HG03354 (cell line): ENCODE results near the gene IL4R.

Experiments used
- ATAC-seq: cut with Tn5 transposase; IDR thresholded peaks from one replicate; pipeline ENCODE4 v1.9.1; 2021; ENCODE audit warnings: mild to moderate bottlenecking; ENCODE audit not compliant: unreplicated experiment, poor library complexity, severe bottlenecking

Gene IL4R

DNA sequence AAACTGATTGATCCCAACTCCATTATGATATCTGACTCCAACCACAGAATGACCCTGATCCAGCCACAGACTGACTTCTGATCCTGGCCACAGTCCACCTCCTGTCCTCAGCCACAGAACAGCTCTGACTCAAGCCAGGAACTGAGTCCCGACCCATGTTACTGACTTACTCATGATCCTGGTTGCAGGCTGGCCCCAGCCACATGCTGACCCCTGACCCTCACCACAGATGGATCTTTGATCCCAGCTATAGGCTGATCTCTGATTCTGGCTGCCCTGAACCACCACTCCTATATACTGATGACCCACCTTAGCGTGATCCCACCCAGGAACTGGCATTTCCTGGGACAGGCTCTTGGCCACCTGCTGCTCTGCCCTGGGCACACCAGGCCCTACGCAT is 56.0 kb downstream of the IL4R start:
- no peak for ATAC-seq

DNA sequence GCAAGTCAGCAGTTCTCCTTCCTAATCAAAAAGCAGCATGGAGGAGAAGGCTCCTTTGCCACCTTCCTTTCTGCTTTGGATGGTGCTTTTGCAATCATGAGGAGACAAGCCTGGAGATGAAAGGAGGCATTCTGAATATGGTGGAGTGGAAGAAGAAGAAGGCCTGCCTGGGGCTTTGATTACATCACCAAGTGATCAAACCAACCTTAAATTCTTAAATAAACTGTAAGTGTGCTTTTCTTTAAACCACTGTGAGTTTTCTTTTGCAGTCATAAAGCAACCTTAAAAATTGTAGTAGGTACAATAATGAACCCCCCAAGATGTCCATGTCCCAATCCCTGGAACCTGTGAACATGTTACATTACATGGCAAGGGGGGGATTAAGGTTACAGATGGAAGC is 56.5 kb downstream of the IL4R start:
- no peak for ATAC-seq

DNA sequence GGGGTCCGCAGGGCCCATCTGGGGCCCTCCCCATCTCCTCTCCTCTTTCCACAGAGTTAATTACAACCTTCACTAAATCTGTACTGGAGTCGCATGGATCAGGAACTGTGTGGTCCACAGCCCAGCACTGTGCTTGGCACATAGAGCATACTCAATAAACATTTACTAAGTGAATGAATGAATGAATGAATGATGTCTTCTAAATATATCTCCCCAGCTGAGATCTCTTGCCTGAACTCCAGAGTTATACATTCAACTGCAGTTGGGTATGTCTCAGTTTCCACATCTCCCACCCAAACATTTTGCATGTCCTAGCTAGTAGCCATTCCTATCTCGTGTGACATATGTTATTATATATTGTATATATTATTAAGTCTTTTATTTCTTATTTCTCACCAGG is 59.5 kb downstream of the IL4R start:
- ATAC-seq, result no peak

DNA sequence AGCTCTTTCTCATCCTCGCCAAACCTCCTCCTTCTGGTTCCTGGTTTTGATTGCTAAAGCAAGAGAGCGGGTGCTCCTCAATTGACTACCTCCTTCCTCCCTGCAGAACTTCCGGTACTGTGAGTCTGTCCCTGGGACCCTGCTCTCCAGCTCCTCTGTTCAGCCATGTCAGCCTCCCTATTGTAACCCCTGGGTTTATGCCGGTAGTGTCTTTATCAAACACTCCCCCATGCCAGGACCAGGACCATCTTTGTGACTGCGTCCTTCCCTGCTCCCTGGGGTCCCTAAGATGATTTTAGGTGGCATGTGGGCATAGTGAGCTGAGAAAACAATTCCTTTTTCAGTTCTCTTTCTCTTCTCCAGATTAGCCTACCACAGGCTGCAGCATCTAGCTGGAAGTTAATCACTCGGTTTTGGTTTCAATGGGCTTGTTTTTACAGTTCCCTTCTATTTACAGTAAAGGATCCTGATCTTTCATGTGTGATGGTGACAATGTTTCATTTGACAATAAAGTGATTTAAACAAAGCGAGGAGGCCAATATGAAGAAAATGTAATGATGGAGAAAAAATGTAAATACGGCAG is 60.5 kb downstream of the IL4R start:
- ATAC-seq, result peak; percentile 29

DNA sequence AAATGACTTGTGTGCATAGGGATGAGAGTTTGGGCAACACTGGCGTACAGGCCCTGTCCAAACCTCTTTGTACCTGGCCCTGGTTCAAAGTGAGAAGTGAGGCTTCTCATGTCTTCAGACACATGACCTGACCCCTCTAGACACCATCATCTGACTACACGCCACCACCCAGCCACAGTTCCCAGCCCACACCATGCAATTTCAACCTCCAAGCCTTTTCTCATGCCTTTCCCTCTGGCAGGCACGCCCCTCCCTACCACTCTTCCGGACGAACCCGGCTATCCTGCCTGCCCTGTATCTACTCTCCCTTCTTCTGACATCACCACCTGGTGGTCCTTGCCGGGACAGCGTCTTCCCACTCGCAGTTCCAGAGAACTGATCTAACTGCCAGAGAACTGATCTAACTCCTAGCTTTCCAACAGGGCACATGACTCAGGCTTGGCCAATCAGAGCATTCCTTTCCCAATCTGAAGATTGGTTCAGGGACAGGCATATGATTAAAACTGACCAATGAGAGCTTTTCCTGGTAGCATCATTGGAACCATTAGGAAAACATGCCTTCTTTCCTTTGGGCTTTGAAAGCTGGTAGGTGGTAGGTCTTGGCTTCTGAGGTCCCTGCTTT is 61.1 kb downstream of the IL4R start:
- ATAC-seq, result peak; percentile 49

DNA sequence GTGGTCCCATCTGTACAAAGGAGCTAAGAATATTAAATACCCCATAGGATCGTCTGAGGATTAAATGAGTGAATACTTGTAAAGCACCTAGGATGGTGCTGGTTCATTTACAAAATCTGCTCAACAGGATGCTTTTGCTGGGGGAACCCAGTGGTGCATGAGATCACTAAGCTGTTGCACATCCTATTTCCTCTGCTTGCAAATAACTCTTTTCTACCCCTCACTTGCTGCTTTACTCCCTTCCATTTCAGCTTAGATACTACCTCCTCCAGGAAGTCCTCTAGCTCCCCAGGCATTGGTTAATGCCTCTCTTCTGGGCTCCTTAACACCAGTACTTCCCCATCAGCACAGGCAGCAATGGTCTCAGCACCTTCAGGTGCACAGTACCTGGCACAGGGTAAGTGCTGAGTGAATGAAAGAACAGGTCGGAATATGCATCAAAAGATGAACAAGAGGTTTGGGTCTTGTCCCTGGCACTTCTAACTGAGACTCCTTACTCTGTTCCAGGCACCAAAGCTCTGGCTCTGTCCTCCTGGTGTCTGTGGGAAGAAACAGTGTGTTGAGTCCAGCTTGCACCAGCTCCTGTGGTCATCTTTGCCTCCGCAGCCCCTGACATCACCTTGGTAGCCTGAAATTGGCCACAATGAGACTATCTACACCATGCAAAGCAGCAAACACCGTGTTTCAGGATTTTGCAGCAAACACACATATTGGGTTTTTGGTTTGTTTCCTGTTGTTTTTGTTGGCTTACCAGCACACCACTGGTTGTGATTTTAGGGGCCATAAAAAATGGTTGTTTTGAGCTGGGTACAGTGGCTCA is 64.1 kb downstream of the IL4R start:
- ATAC-seq, result peak; percentile 28

DNA sequence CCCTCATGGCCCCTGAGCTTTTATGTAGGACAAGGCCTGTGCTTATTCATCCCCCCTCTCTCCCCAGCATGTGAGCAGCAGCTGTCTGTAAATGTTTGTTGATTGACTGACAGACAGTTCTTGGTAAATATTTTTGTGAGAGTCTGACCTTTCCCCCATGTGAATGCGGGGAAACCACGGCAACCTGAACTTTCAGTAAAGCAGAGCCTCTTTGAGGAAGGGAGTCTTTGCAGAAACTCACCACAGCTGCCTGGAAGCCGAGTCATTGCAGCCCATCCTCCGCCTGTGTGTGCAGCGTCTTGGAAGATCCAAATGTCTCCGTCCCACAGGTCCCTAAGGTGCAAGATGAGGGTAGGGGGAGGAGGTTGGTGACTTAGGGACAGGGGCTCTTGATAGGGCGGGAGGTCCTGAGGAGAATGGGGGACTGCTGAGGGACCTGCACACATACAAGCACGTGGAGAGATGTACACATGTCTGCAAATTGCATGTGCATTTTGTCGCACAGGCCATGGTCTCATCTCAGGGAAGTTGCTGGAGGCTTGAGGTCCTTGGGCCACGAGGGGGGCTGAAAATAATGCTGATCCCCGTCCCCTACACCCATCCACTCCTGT is 65.2 kb downstream of the IL4R start:
- ATAC-seq, result no peak

DNA sequence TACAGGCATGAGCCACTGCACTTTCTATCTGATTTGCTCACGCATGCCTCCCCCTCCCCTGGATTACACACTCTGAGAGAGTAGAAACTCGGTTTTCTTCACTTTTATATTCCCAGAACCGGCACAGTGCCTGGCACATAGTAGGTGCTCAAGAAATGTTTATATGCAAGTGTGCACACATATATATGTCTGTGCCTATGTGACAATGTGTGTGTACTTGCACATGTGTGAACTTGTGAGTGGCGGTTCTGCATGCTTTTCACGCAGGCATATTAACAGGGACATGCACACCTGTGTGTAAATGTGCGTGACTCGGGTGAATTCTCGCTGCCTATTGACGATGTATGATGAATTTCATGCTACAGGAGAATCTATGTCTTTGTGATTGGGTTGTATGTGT is 66.1 kb downstream of the IL4R start:
- ATAC-seq, result no peak

DNA sequence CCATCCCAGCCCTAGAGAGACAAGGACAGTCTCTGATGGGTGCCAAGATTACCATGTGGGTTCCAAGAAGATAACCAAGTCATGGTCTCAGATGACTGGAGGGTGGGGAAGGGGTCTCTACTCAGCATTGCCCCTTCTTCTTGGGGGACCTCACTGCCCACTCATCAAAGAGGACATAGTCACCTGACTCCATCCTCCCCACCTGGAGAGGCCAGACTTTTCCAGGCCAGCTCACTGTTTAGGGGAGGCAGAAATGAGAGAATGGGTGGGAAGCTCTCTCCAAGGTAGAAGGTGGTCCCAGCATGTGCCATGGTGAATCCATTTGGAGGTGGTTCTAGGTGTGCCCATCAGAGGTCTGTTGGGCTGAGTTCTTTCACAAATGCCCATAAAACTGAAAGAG is 67.5 kb downstream of the IL4R start:
- no peak for ATAC-seq

DNA sequence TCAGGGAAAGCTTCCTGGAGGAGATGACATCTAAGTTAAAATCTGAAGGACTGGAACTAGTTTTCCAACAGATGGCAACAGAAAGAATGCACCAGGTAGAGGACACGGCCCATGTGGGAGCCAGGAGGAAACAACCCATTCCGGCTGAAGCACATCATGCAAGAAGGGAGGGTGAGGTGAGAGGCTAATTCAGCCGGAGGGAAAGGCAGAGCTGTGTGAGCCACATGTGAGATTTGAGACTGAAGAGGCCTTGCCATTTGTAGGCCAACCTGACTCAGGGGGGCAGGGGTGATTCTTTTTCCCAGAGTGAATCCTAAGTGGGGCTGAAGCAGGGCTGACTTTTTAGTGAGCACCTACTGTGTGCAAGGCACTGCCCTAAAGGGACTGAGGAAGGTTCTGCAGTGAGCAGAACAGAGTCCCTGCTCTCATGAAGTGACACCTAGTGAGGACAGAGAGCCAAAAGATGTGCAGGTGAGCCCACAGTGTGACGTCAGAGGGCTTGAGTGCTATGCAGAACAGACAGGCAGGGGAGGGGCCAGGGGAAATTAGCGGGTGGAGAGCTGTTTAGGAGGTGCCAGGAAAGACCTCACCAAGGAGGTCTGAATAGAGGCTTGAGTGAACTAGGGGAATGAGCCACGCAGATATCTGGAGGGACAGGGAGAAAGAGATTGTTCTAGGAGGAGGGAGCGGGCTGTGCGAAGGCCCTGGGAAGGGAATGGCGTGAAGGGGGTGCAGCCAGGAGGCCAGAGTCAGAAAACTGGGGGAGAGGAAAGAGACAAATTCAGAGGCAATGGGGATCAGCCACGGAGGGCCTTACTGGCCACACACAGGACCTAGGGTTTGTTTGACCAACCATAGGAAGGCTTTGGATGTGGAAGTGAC is 68.4 kb downstream of the IL4R start:
- ATAC-seq, result no peak

DNA sequence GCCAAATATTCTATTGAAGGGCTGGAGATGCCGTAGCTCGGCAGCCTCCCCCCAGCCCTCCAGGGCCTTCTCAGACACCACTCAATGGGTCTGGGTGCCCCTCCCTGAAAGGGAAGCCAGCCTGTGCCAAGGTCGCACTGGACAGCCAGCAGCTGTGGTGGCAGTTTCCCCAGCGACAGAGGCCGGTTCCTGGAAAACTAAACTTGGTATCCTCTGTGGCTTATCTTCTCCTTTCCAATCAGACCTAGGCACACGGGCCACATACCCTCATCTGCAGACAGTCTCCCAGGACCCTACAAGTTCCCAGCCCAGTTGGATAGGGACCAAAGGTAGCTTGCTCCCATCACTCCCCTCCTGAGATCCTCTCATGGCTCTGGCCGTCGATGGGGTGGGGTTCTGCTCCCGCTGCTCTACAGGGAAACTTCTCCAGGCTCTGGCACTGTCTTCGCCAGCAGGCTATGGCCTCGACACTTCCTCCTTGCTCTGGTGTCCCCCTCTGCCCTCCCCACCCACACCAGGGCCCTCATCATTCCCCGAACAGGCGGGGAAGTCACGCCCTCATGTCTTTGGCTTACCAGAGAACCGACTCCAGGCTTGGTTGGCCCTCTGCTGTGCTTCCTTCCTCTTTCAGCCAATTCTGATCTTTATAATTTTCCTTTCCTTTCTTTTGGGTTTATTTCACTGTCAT is 69.9 kb downstream of the IL4R start:
- no peak for ATAC-seq

DNA sequence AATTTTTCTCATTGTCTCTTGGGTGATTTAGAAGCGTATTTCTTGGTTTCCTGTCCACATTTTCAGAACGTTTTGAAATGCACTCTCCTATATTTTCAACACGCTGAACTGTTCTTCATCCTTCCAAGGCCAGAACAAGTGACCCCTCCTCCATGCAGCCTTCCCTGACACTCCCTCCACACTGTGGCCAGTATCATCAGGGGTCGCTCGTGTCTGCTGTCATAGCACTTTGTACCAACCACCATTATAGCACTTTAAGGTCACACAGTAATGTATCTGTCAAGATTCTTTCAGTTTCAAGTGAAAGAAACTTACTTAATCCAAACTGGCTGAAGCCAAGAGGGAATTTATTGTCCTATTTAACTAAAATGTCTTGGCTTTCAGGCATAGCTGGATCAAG is 70.7 kb downstream of the IL4R start:
- ATAC-seq, result no peak

DNA sequence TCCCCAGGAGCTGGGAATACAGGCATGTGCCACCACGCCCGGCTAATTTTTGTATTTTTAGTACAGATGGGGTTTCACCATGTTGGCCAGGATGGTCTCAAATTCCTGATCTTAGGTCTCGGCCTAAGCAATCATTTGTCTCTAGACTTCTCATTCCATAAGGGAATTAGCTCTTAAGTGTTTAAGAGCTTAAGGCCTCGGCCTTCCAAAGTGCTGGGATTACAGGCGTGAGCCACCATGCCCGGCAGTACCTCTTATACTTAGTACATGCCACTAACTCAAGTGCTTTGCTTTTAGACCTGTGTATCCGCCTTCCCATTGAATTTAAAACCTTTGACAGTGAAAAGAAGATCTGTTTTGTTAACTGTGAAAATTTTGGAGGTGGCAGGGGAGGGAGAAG is 71.6 kb downstream of the IL4R start:
- ATAC-seq, result no peak

DNA sequence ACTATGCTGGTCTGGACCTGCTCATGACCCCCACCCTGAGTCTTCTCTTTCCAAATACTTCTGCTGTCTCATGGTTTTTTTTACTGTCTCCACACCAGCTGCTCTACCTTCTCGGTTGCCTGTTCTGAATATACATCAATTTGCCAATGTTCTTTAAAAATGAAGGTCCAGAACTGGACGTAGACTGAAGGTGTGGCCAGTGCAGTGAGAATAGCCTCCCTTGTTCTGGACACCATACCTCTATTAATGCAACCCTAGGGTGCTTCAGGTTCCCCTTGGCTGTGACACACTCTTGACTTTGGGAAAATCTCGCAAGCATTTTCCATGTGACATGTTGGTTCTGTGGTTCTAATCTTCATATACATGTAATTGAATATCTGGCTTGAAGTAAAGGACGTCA is 72.9 kb downstream of the IL4R start:
- no peak for ATAC-seq

DNA sequence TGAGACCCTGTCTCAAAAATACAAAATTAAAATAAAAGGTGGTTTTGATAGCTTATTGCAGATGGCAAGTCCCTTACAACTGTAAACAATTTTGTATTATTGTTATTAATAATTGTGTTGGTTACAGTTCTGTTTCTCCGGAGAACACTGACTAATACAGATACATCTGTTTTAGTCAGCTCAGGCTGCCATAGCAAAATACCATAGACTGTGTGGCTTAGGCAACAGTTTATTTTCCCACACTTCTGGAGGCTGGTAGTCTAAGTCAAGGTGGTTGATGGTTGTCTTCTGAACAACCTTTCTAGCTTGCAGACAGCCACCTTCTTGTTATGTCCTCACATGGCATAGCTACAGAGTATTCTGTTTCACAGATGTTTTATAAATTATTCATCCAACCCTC is 74.0 kb downstream of the IL4R start:
- ATAC-seq, result peak; percentile 82

DNA sequence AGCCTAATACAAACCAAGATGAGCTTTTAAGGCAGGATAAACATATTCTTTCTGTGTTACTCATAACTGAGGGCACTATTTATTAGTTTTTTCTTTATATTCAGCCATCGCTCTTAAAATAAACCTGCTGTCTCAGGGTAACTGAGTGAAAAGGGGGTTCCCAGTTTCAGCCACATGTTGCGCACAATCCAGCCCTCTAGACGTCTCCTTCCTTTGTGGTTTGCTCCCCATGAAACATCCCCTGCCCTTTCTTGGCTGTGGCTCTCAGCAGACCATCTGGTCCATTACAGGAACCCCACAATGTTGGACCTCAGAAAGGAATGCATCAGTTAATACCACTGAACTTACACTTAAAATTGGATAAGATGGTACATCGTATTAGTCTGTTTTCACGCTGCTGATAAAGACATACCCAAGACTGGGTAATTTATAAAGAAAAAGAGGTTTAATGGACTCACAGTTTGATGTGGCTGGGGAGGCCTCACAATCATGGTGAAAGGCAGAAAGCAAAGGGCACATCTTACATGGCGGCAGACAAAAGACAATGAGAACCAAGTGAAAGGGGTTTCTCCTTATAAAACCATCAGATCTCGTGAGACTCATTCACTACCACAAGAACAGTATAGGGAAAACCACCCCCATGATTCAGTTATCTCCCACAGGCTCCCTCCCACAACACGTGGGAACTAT is 75.6 kb downstream of the IL4R start:
- no peak for ATAC-seq

DNA sequence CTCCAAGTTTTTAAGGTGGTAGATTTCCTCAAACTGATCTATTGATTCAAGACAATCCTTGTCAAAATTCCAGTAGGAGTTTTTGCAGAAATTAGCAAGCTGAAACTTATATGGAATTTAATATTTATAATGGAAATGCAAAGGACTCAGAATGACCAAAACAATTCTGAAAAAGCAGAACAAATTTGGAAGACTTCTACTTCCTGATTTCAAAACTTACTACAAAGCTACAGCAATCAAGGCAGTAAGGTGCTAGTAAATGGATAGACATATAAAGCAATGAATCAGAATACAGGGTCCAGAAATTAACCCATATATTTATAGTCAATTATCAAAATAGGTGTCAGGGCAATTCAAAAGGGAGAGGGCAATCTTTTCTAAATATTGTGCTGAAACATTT is 76.4 kb downstream of the IL4R start:
- ATAC-seq, result no peak

DNA sequence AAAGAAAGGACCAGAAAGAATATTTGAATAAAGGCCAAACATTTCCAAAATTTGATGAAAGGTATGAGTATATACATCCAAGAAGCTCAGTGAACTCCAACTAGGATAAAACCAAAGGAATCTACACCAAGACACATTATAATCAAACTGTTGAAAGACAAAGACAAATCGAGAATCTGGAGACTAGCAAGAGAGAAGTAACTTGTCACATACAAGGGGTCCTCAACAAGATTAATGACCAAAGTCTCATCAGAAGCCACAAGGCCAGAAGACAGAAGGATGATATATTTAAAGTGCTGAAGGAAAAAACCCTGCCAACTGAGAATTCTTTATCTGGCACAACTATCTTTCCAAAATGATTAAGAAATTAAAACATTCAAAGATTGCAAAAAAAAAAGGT is 78.9 kb downstream of the IL4R start:
- no peak for ATAC-seq

DNA sequence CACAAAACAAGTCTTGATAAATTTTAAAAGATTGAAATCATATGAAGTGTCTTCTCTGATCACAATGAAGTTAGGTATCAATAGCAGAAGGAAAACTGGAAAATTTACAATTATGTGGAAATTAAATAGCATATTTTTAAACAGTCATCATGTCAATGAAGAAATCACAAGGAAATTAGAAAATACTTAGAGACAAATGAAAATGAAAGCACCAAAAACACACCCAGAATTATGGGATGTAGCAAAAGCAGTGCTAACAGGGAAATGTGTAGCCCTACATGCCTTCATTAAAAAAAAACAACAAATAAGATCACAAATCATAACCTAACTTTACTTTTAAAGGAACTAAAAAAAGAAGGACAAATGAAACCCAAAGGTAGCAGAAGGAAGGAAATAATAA is 80.7 kb downstream of the IL4R start:
- ATAC-seq, result no peak
